HG03520 (cell line): ENCODE data around the gene PCYT1B.
A peak's percentile ranks its signal among the peaks of the same experiment; 100 is the strongest.

ENCODE experiments used
- ATAC-seq: cut with Tn5 transposase; IDR thresholded peaks from one replicate; pipeline ENCODE4 v1.9.1; 2021; ENCODE audit warnings: mild to moderate bottlenecking, moderate library complexity; ENCODE audit not compliant: unreplicated experiment

The PCYT1B gene

DNA sequence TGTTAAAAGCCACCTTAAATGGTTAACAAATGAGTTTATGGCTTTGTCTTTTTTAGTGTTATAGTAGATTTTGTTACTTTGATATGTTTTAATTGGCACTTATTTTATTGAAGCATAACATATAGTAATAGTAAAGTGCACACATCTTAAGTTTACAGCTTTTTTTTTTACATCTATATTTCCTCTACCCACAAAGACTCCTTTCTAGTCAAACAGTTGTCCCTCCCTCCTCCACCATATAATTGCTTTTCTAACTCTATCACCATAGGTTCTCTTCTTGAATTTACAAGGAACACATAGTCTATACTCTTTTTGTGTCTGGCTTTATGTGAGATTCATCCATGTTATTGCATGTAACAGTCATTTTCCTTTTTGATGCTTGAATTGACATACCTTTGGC lies 110.6 kb downstream of the PCYT1B start:
- no peak for ATAC-seq

- no peak for ATAC-seq
These were observed 118.5 kb downstream of the PCYT1B start for GRCh38 chrX:24528605-24529004.

DNA sequence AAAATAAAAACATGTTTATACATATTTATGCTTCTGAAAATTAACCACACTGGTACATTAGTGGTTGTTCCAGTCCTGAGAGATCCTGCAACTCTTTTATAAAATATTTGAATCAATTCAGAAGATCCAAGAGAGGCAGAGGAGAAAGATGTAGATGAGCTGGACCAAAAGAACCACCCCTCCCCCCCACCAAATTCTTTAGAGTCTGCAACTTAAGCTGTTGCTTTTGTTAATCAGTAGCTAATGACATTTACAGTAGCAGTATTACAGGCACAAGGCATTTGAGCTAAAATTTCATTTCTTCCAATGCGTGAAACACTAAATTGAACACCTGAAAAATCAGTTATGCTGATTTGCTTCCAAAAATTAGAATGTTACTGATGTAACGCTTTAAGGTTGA lies 120.5 kb downstream of the PCYT1B start:
- ATAC-seq = no peak

DNA sequence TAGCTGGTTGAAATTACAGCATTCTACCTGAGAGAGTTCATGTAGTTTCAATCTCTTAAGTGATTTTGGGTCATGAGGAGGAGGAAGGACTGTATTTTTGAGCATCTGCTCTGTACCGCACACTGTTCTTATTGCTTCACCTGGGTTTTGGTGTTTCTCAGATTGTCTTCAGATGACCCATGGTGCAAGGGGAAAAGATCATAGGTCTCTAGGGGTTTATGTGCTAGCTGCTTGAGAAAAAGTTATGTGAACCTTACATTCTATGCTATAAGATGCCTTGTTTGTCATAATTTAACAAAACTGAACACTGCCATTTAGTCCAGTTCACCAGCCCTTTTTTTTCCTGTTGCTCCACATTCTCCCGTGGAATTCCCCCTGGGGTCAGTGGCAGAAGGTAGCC lies 121.7 kb downstream of the PCYT1B start:
- ATAC-seq = no peak

GRCh38 chrX:24520472-24520871 lies 126.7 kb downstream of the PCYT1B start:
- no peak for ATAC-seq

- ATAC-seq = no peak
These were observed 131.7 kb downstream of the PCYT1B start for GRCh38 chrX:24515447-24515846.

GRCh38 chrX:24513416-24513815 lies 133.7 kb downstream of the PCYT1B start:
- peak; percentile 97 for ATAC-seq

DNA sequence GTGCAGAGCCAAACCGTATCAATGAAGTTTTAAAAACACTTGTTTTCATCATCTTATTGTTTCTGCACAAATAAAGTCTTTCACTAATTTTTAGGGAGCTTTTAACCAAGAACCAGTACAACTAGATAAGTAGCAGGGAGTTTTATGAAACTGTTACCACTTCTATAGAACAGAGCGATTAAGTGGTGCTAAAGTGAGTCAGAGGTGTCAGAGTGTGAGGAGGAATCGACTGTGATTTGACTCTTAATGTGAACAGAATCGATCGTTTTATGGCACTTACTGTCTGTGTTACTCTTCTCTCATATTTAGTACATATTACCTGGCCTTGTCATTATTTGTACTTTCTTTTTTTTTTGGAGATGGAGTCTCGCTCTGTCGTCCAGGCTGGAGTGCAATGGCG lies 138.8 kb downstream of the PCYT1B start:
- ATAC-seq = no peak
